Kidney (tissue), 14 donors: Measurements from ENCODE around the gene ETS1. TPM values are rescaled to one million over a fixed set of nuclear protein-coding genes. Genes with fewer than 3 reads are reported as not detected.

Experiments used
- DNase-seq, 5 donors: peaks; one replicate each; pipeline ENCODE4 v3.0.0-alpha.2; 2013 to 2020
- FAIRE-seq: peaks from 2 replicates; lab custom pipeline; 2012; peaks lifted over from hg19 to GRCh38; lab: Jason Lieb, UNC
- H3K27ac ChIP-seq, 2 donors: one replicate each; pipeline ENCODE4 v1.7.0; 2013; ENCODE audit warnings: low read depth in 2 of 2, low read length in 2 of 2, inconsistent platforms in 1 of 2
- H3K27me3 ChIP-seq: one replicate; pipeline ENCODE4 v1.7.1; 2013; ENCODE audit warnings: low read length, inconsistent platforms; ENCODE audit not compliant: control insufficient read depth, insufficient read depth
- H3K36me3 ChIP-seq, 3 donors: one replicate each; pipeline versions ENCODE4 v1.7.0 to v1.7.1; 2013; ENCODE audit warnings: low read length in 3 of 3, control low read depth in 1 of 3, inconsistent platforms in 1 of 3; ENCODE audit not compliant: insufficient read depth in 3 of 3, control insufficient read depth in 2 of 3
- H3K4me1 ChIP-seq, 3 donors: one replicate each; pipeline versions ENCODE4 v1.7.0 to v1.7.1; 2013; ENCODE audit warnings: low read length in 3 of 3, inconsistent platforms in 1 of 3, low read depth in 1 of 3; ENCODE audit not compliant: control insufficient read depth in 2 of 3, insufficient read depth in 2 of 3
- H3K4me3 ChIP-seq, 3 donors: one replicate each; pipeline versions ENCODE4 v1.7.0 to v1.8.1; 2013; ENCODE audit warnings: low read length in 3 of 3, control low read depth in 1 of 3, inconsistent platforms in 1 of 3
- H3K9ac ChIP-seq, 3 donors: one replicate each; pipeline versions ENCODE4 v1.7.0 to v1.7.1; 2013; ENCODE audit warnings: low read length in 3 of 3, control low read depth in 1 of 3, inconsistent platforms in 1 of 3
- H3K9me3 ChIP-seq, 3 donors: one replicate each; pipeline versions ENCODE4 v1.7.0 to v1.7.1; 2013; ENCODE audit warnings: low read length in 3 of 3, control low read depth in 1 of 3, inconsistent platforms in 1 of 3; ENCODE audit not compliant: control insufficient read depth in 2 of 3, insufficient read depth in 1 of 3
- CTCF ChIP-seq: IDR thresholded peaks from 3 replicates; pipeline ENCODE4 v1.5.1; 2012; ENCODE audit warnings: mild to moderate bottlenecking, moderate library complexity, borderline replicate concordance; ENCODE audit not compliant: insufficient read depth; ENCODE audit errors: extremely low read depth
- intact Hi-C: fragments of 100-400 bp; cut with DNase I; formaldehyde crosslinking; loops from one replicate; pipeline ENCODE4 v1.11.1; 2022
- polyA plus RNA-seq: library from polyadenylated mRNA; stranded (reverse); fragments of 350-450 nt; fragmentation: Illumina TruSeq; extraction: RNeasy Lipid Tissue Mini Kit (QIAGEN cat#74804); gene quantifications from one replicate; pipeline ENCODE4 v1.2.3, GENCODE V29; 2014; ENCODE audit warnings: low read depth, low replicate concordance; ENCODE audit not compliant: insufficient read depth
- total RNA-seq: library from RNA; stranded (reverse); fragmentation: NEBNext Ultra II Directional; extraction: Animal tissue kit (Norgen Biotek cat#: 25700); gene quantifications from one replicate; pipeline ENCODE4 v1.2.1, GENCODE V29; 2021
- donor health status: control.
- donor health status: control.
- donor health status: control.
- donor health status: control.
- donor health status: control.
- donor health status: DM: yes; HTN: yes; CAD: no.
- donor health status: Normal renal cell carcinoma (clear cell type).

ETS1 gene
- total and polyA plus RNA-seq, 2 donors from 2014 or later: 23.5 to 124 TPM

- H3K27me3 ChIP-seq: no peaks in the 10 kb centered on the region
- no peak for TF ChIP-seq CTCF
- H3K27ac ChIP-seq: no peak overlapping the region
- FAIRE-seq: no peak
- peak in 2 of 5 donors; percentile 31 to 76 for DNase-seq
- H3K9me3 ChIP-seq: no peaks in the 10 kb centered on the region
- peaks cover 0 to 28% (median 22%) of the 10 kb centered on the region in 3 donors for H3K4me1 ChIP-seq
- H3K9ac ChIP-seq: no peak overlapping the region
- H3K36me3 ChIP-seq: peaks cover 0 to 4% (median 2%) of the 10 kb centered on the region in 3 donors
- intact Hi-C loops: no loop called here
- H3K4me3 ChIP-seq: no peak overlapping the region
Observed at GRCh38 chr11:128471138-128471661, 116.2 kb downstream of the ETS1 start.

GRCh38 chr11:128470081-128470480 lies 117.3 kb downstream of the ETS1 start:
- Histone ChIP-seq H3K4me3 (no peak overlapping the region), H3K4me1 (peaks cover 0 to 27% (median 22%) of the 10 kb centered on the region in 3 donors), H3K27ac (no peak overlapping the region), H3K36me3 (peaks cover 0 to 2% (median 0%) of the 10 kb centered on the region in 3 donors), H3K9me3 (no peaks in the 10 kb centered on the region), H3K27me3 (no peaks in the 10 kb centered on the region), H3K9ac (no peak overlapping the region)
- no peak for TF ChIP-seq CTCF
- FAIRE-seq (no peak), DNase-seq (no peak)
- intact Hi-C loops: no loop called here

GRCh38 chr11:128469220-128469619 lies 118.1 kb downstream of the ETS1 start:
- H3K9ac ChIP-seq: no peak overlapping the region
- no peaks in the 10 kb centered on the region for H3K9me3 ChIP-seq
- H3K4me3 ChIP-seq: no peak overlapping the region
- intact Hi-C loops: no loop called here
- peaks cover 0 to 2% (median 0%) of the 10 kb centered on the region in 3 donors for H3K36me3 ChIP-seq
- H3K4me1 ChIP-seq: peaks cover 0 to 31% (median 27%) of the 10 kb centered on the region in 3 donors
- DNase-seq: no peak
- FAIRE-seq: no peak
- TF ChIP-seq CTCF: no peak
- no peak overlapping the region for H3K27ac ChIP-seq
- H3K27me3 ChIP-seq: no peaks in the 10 kb centered on the region
